ENCODE measurements around the gene TSHZ2.
A peak's percentile ranks its signal among the peaks of the same experiment; 100 is the strongest.

TSHZ2 gene

GRCh38 chr20:53274365-53274764, 302.2 kb downstream of the TSHZ2 start:
- DNase-seq (ENCODE audit: low spot score), result no peak
- no peak for FAIRE-seq

GRCh38 chr20:53274807-53275206, 302.6 kb downstream of the TSHZ2 start:
- DNase-seq (ENCODE audit: low spot score), result no peak
- no peak for FAIRE-seq

- DNase-seq (ENCODE audit: low spot score) (no peak), FAIRE-seq (no peak)
Observed at GRCh38 chr20:53276143-53276542, 304.0 kb downstream of the TSHZ2 start.

GRCh38 chr20:53278555-53278954, 306.4 kb downstream of the TSHZ2 start:
- FAIRE-seq (no peak), DNase-seq (ENCODE audit: low spot score) (no peak)

GRCh38 chr20:53279735-53280134, 307.6 kb downstream of the TSHZ2 start:
- no peak for FAIRE-seq
- no peak for DNase-seq (ENCODE audit: low spot score)

GRCh38 chr20:53281557-53282117, 309.5 kb downstream of the TSHZ2 start:
- no peak for DNase-seq (ENCODE audit: low spot score)
- no peak for FAIRE-seq

- FAIRE-seq, result no peak
- DNase-seq (ENCODE audit: low spot score), result no peak
Observed at GRCh38 chr20:53282217-53282955, 310.2 kb downstream of the TSHZ2 start.

GRCh38 chr20:53283011-53283410, 310.9 kb downstream of the TSHZ2 start:
- DNase-seq (ENCODE audit: low spot score), result no peak
- FAIRE-seq, result no peak

GRCh38 chr20:53283597-53283996, 311.4 kb downstream of the TSHZ2 start:
- FAIRE-seq, result no peak
- no peak for DNase-seq (ENCODE audit: low spot score)

- no peak for DNase-seq (ENCODE audit: low spot score)
- FAIRE-seq, result peak; percentile 62
Observed at GRCh38 chr20:53284256-53284655, 312.1 kb downstream of the TSHZ2 start.

- no peak for FAIRE-seq
Observed at GRCh38 chr20:53284696-53285095, 312.5 kb downstream of the TSHZ2 start.

GRCh38 chr20:53287357-53288042, 315.3 kb downstream of the TSHZ2 start:
- FAIRE-seq (no peak), DNase-seq (ENCODE audit: low spot score) (no peak)

More at GRCh38 chr20:53284696-53285095, 312.5 kb downstream of the TSHZ2 start:
- no peak for DNase-seq (ENCODE audit: low spot score)

GRCh38 chr20:53291548-53291947, 319.4 kb downstream of the TSHZ2 start:
- FAIRE-seq (no peak), DNase-seq (ENCODE audit: low spot score) (no peak)

GRCh38 chr20:53292347-53292746, 320.2 kb downstream of the TSHZ2 start:
- DNase-seq (ENCODE audit: low spot score), result no peak

GRCh38 chr20:53294804-53295203, 322.6 kb downstream of the TSHZ2 start:
- FAIRE-seq (no peak), DNase-seq (ENCODE audit: low spot score) (no peak)

More at GRCh38 chr20:53292347-53292746, 320.2 kb downstream of the TSHZ2 start:
- no peak for FAIRE-seq

GRCh38 chr20:53296025-53296424, 323.9 kb downstream of the TSHZ2 start:
- FAIRE-seq, result no peak

GRCh38 chr20:53296451-53297153, 324.4 kb downstream of the TSHZ2 start:
- FAIRE-seq (no peak), DNase-seq (ENCODE audit: low spot score) (no peak)

More at GRCh38 chr20:53296025-53296424, 323.9 kb downstream of the TSHZ2 start:
- no peak for DNase-seq (ENCODE audit: low spot score)

GRCh38 chr20:53297154-53297529, 325.0 kb downstream of the TSHZ2 start:
- no peak for FAIRE-seq
- no peak for DNase-seq (ENCODE audit: low spot score)

- DNase-seq (ENCODE audit: low spot score) (no peak), FAIRE-seq (no peak)
Observed at GRCh38 chr20:53298260-53298659, 326.1 kb downstream of the TSHZ2 start.

- no peak for DNase-seq (ENCODE audit: low spot score)
- FAIRE-seq, result no peak
Observed at GRCh38 chr20:53298911-53299310, 326.8 kb downstream of the TSHZ2 start.

GRCh38 chr20:53299831-53300230, 327.7 kb downstream of the TSHZ2 start:
- no peak for FAIRE-seq

GRCh38 chr20:53301869-53302268, 329.7 kb downstream of the TSHZ2 start:
- no peak for FAIRE-seq
- DNase-seq (ENCODE audit: low spot score), result no peak

More at GRCh38 chr20:53299831-53300230, 327.7 kb downstream of the TSHZ2 start:
- DNase-seq (ENCODE audit: low spot score), result no peak

Data from urothelium cell line (cell line).